Endothelial cell of umbilical vein (primary cell): ENCODE measurements around the gene RTN1. TPM values are rescaled to one million over a fixed set of nuclear protein-coding genes. Genes with fewer than 3 reads are reported as not detected.

Experiments used
- BruUV-seq: library from RNA; stranded (reverse); fragments of 400-500 nt; replicated peaks from 2 replicates; lab custom pipeline; 2021; lab: Mats Ljungman, UMichigan
- CTCF ChIA-PET: fragments of 300-600, 350-600 bp; sonication (Branson Sonifier 250); formaldehyde crosslinking; loops from one replicate; lab custom pipeline; 2021; ENCODE audit warnings: antibody characterized with exemption, inconsistent platforms; lab: Charles Lee
- POLR2A ChIA-PET: fragments of 300-600, 350-600 bp; sonication (Branson Sonifier 250); formaldehyde crosslinking; loops from one replicate; lab custom pipeline; 2021; ENCODE audit warnings: antibody characterized with exemption, inconsistent platforms; lab: Charles Lee
- DNase-seq: peaks from one replicate; pipeline ENCODE4 v3.0.0-alpha.2; 2011; ENCODE audit warnings: low read depth, low spot score
- FAIRE-seq: peaks from 2 replicates; lab custom pipeline; 2011; peaks lifted over from hg19 to GRCh38; lab: Jason Lieb, UNC
- H2AFZ ChIP-seq: 2 replicates; pipeline ENCODE4 v1.6.0; 2012; ENCODE audit warnings: low read depth, low read length, control low read depth, inconsistent platforms
- H3K27ac ChIP-seq: 2 replicates; pipeline ENCODE4 v1.5.1; 2011; ENCODE audit warnings: low read depth, mild to moderate bottlenecking, control low read depth, low read length, moderate library complexity; ENCODE audit not compliant: insufficient read depth
- H3K27me3 ChIP-seq, 2 experiments: 2 replicates each; pipeline versions ENCODE4 v1.6.0 to v1.6.1; 2011; ENCODE audit warnings: low read length in 2 of 2, mixed read lengths in 1 of 2; ENCODE audit not compliant: control insufficient read depth in 2 of 2, insufficient read depth in 2 of 2
- H3K36me3 ChIP-seq, 2 experiments: 2 replicates in 1 of 2; 3 replicates in 1 of 2; pipeline ENCODE4 v1.5.1; 2011; ENCODE audit warnings: low read length in 2 of 2, mild to moderate bottlenecking in 1 of 2, moderate library complexity in 1 of 2; ENCODE audit not compliant: control insufficient read depth in 2 of 2, insufficient read depth in 2 of 2; ENCODE audit errors: extremely low read depth in 1 of 2
- H3K4me1 ChIP-seq: 3 replicates; pipeline ENCODE4 v1.5.1; 2011; ENCODE audit warnings: mild to moderate bottlenecking, low read length; ENCODE audit not compliant: control insufficient read depth, insufficient read depth; ENCODE audit errors: extremely low read depth
- H3K4me2 ChIP-seq: 2 replicates; pipeline ENCODE4 v1.6.1; 2011; ENCODE audit warnings: low read length, control low read depth, mixed read lengths; ENCODE audit not compliant: insufficient read depth
- H3K4me3 ChIP-seq, 3 experiments: fragments of 200-600 bp in 1 of 3; sonication (generic), shearing (Covaris generic) in 1 of 3; replicated peaks in 1 of 3; 2 replicates each; pipeline ENCODE4 v1.5.1; 2011 to 2016; ENCODE audit warnings: control low read depth in 3 of 3, low read length in 3 of 3, mild to moderate bottlenecking in 2 of 3, inconsistent platforms in 1 of 3, low read depth in 1 of 3, moderate library complexity in 1 of 3; ENCODE audit not compliant: insufficient read depth in 1 of 3
- H3K79me2 ChIP-seq: 2 replicates; pipeline ENCODE4 v1.6.0; 2012; ENCODE audit warnings: low read length, inconsistent platforms; ENCODE audit not compliant: control insufficient read depth, insufficient read depth
- H3K9ac ChIP-seq: replicated peaks from 2 replicates; pipeline ENCODE3; 2011; ENCODE audit warnings: low read length, control low read depth; ENCODE audit not compliant: insufficient read depth; ENCODE audit errors: extremely low read depth
- H3K9me1 ChIP-seq: replicated peaks from 3 replicates; pipeline ENCODE4 v1.6.0; 2011; ENCODE audit warnings: mild to moderate bottlenecking, low read length; ENCODE audit not compliant: control insufficient read depth, insufficient read depth; ENCODE audit errors: extremely low read depth
- H3K9me3 ChIP-seq: replicated peaks from 2 replicates; pipeline ENCODE4 v1.5.1; 2012; ENCODE audit warnings: low read length, inconsistent platforms; ENCODE audit not compliant: control insufficient read depth, insufficient read depth
- H4K20me1 ChIP-seq: replicated peaks from 2 replicates; pipeline ENCODE3; 2011; ENCODE audit warnings: mild to moderate bottlenecking, low read length; ENCODE audit not compliant: control insufficient read depth, insufficient read depth; ENCODE audit errors: extremely low read depth
- CTCF ChIP-seq, 2 donors: IDR thresholded peaks; 1 replicate in 1 of 2; 2 replicates in 1 of 2; pipeline ENCODE4 v1.5.1; 2011; ENCODE audit warnings: low read length in 2 of 2, mild to moderate bottlenecking in 2 of 2, moderate library complexity in 2 of 2, control low read depth in 1 of 2, inconsistent platforms in 1 of 2, low read depth in 1 of 2; ENCODE audit not compliant: insufficient read depth in 1 of 2; ENCODE audit errors: extremely low read depth in 1 of 2
- EZH2 ChIP-seq: IDR thresholded peaks from 2 replicates; pipeline ENCODE4 v1.6.1; 2012; ENCODE audit warnings: borderline replicate concordance, low read depth, mild to moderate bottlenecking, moderate library complexity, low read length, inconsistent platforms; ENCODE audit not compliant: severe bottlenecking
- FOS ChIP-seq: IDR thresholded peaks from 2 replicates; pipeline ENCODE4 v1.6.1; 2011; ENCODE audit warnings: mild to moderate bottlenecking, low read length, moderate library complexity, borderline replicate concordance; ENCODE audit not compliant: insufficient read depth
- GATA2 ChIP-seq: IDR thresholded peaks from 2 replicates; pipeline ENCODE4 v1.7.0; 2011; ENCODE audit warnings: low read depth, mild to moderate bottlenecking, moderate library complexity, mixed read lengths, low read length; ENCODE audit not compliant: insufficient read length, insufficient read depth
- JUN ChIP-seq: IDR thresholded peaks from 2 replicates; pipeline ENCODE4 v1.6.1; 2011; ENCODE audit warnings: borderline replicate concordance, low read depth; ENCODE audit not compliant: insufficient read length, insufficient read depth
- MAX ChIP-seq: IDR thresholded peaks from 2 replicates; pipeline ENCODE4 v1.6.1; 2011; ENCODE audit not compliant: insufficient read depth, insufficient read length
- MYC ChIP-seq: IDR thresholded peaks from one replicate; pipeline ENCODE4 v1.6.1; 2011; ENCODE audit warnings: mild to moderate bottlenecking, low read depth, low read length
- POLR2A ChIP-seq: IDR thresholded peaks from 2 replicates; pipeline ENCODE4 v1.6.1; 2012; ENCODE audit warnings: low read depth, mild to moderate bottlenecking, control low read depth, low read length
- POLR2AphosphoS5 ChIP-seq: IDR thresholded peaks from 2 replicates; pipeline ENCODE4 v1.6.1; 2012; ENCODE audit warnings: low read depth, mild to moderate bottlenecking, control low read depth, low read length, moderate library complexity; ENCODE audit not compliant: insufficient read depth
- dilution Hi-C: fragments of 300-500 bp; cut with MboI; formaldehyde crosslinking; loops from one replicate; pipeline ENCODE4 v1.15.0; 2019; ENCODE audit warnings: low sequenced_read_pairs; ENCODE audit not compliant: extremely low pct_ligation_motif_present
- intact Hi-C: fragments of 100-400 bp; cut with micrococcal nuclease; formaldehyde crosslinking; loops from one replicate; pipeline ENCODE4 v1.10.0; 2022
- polyA plus RNA-seq, 4 experiments: library from polyadenylated mRNA; depleted of rRNA in 3 of 4; stranded (reverse) in 3 of 4; unstranded in 1 of 4; fragments of >200 nt; gene quantifications; 2 replicates each; pipeline versions ENCODE4 v1.2.1 to v1.2.3, GENCODE V29; 2011 to 2012; ENCODE audit warnings: missing spikeins in 1 of 4
- total RNA-seq: library from RNA; stranded (reverse); gene quantifications from 2 replicates; pipeline ENCODE4 v1.2.3, GENCODE V29; 2021

RTN1 gene
- total and polyA plus RNA-seq, 2 donors (not counting 3 experiments of a cell fraction or from before 2014, with no cell fraction given): 0.10 to 0.29 TPM

- no peaks in the 10 kb centered on the region for H4K20me1 ChIP-seq
- no peak overlapping the region for H3K4me3 ChIP-seq
- ChIA-PET CTCF (no interaction called here), POLR2A (no interaction called here)
- DNase-seq: no peak
- TF ChIP-seq GATA2 (no peak), CTCF (IDR thresholded peaks at IDR 0.05; ENCODE audit: extremely low read depth in 1 of 2, insufficient read depth in 1 of 2, low read depth in 1 of 2, low read length in 2 of 2) (no peak), JUN (no peak), FOS (no peak), POLR2AphosphoS5 (no peak), MAX (no peak), MYC (no peak), EZH2 (no peak), POLR2A (no peak)
- no peaks in the 10 kb centered on the region for H3K9me3 ChIP-seq
- FAIRE-seq: no peak
- H3K4me2 ChIP-seq: no peak overlapping the region
- H3K36me3 ChIP-seq: no peaks in the 10 kb centered on the region
- no peaks in the 10 kb centered on the region for H3K4me1 ChIP-seq
- no peak overlapping the region for H2AFZ ChIP-seq
- peaks cover 6 to 33% of the 10 kb centered on the region in 2 experiments for H3K27me3 ChIP-seq
- dilution Hi-C loops: no loop called here
- no peak overlapping the region for H3K9ac ChIP-seq
- intact Hi-C loops: no loop called here
- no peaks in the 10 kb centered on the region for H3K9me1 ChIP-seq
- no TSS peak for BruUV-seq
- no peaks in the 10 kb centered on the region for H3K79me2 ChIP-seq
- no peak overlapping the region for H3K27ac ChIP-seq
Measured at GRCh38 chr14:59863806-59864525, 6.6 kb downstream of the RTN1 start.
